Measurements from ENCODE around the gene LMX1B.
"Not testable (repeated sequence)": the region's sequence is repeated elsewhere in the genome, so short reads cannot be mapped to it uniquely, and the experiment has no call there.

LMX1B gene

GRCh38 chr9:126636983-126637798 is 23.5 kb downstream of the LMX1B start:
- DNase-seq: no peak

GRCh38 chr9:126638571-126639132 is 24.9 kb downstream of the LMX1B start:
- no peak for DNase-seq

DNA sequence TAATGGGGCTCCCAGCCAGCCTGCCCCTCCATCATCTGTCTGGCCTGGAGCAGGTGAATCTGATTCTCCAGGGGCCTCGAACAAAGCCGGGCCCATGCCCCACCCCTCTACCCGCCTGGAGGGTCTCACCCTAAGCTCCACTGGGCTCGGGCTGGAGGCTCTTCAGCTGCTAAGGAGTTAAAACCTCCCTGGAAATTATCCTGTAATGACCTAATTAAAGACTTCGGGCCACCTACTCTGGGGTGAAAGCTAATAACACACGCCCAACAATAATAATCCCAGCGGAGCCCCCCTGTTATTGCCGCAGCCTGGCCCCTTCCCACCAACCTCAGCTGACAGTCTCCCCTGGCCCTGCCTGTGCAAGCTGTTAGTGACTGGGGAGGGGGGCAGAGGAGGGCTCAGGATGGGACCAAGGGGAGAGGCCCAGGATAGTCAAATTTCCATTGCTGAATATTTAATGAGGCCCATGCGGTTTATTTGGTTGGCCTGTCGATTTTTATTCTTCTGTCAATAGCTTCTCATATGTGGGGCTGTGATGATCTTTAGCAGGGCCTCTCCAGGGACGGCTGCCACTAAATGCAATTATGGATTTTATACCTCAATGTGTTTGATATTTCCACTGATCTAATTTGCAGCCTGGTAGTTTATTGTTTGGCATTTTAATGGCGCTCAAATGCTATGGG is 25.7 kb downstream of the LMX1B start:
- DNase-seq: no peak

- no peak for DNase-seq
Measured at GRCh38 chr9:126641118-126641851, 27.6 kb downstream of the LMX1B start.

DNA sequence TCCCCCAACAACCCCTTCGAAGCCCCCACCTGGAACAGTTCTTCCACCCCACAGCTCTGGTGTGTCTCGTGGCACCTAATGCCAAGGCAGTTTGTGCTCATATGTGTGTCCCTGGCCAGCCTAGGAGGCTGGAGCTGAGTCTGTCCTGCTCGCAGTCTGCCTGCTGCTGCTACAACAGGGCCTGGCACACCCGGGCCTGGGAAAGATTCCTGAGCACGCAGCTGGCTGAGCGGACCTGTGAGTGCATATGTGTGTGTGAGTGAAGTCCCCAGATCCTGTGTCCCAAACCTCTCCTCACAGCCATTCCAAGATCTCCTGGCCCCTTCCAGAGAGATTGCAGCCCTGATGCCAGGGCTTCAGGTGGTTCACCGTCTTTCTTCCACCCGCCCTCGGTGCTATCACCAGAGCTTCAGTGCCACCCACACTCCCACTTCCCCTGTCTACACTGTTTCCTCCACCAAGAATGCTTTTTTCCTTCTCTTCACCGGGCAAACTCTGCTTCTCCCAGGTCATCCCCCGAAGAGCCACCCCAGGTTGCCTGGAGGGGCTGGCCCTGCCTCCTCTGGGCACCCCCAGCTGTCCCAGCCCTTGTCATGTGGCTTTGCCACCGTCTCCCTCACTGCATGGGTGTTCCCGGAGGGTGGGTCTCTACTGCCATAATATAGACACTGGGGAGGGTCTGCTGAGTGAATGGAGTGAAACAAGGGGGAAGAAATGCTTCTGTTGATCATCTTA is 28.4 kb downstream of the LMX1B start:
- DNase-seq: no peak

DNA sequence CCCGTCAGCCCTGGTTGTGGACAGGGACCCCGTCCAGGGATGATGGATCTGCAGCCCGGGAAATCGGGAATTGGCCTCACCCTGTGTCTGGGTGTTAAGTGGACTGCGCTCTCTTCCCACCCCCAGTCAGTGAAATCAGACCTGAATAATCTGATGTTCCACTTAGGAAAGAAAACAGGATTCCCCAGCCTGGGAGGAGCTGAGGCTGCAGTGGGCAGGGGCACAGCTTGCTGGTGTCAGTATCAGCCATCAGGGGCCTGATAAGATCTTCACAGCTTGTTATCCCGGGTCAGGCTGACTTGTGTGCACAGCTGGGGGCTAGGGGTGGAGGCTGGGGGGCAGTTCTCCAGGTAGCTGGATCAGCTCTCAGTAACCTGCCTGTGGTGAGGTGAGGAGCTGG is 29.1 kb downstream of the LMX1B start:
- DNase-seq: no peak

GRCh38 chr9:126643945-126644527 is 30.3 kb downstream of the LMX1B start:
- no peak for DNase-seq

DNA sequence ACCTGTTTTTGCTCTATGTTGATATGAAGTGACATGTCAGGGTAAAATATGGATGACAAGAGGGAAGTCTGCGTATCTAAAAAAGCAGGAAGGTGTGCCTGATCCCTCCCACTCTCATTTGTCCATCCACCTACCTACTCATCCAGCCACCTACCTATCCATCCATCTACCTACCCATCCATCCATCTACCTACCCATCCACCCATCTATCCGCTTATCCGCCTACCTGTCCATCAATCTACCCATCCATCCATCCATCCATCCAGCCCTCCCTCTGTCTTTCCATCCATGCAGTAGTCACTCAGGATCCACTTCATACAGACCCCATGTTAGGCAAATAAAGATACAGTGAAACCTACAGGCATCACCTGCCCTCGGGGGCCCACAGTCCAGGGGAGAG is 32.4 kb downstream of the LMX1B start:
- no peak for DNase-seq

GRCh38 chr9:126647585-126648411 is 34.1 kb downstream of the LMX1B start:
- DNase-seq: no peak

GRCh38 chr9:126649477-126649876 is 35.7 kb downstream of the LMX1B start:
- DNase-seq: no peak

DNA sequence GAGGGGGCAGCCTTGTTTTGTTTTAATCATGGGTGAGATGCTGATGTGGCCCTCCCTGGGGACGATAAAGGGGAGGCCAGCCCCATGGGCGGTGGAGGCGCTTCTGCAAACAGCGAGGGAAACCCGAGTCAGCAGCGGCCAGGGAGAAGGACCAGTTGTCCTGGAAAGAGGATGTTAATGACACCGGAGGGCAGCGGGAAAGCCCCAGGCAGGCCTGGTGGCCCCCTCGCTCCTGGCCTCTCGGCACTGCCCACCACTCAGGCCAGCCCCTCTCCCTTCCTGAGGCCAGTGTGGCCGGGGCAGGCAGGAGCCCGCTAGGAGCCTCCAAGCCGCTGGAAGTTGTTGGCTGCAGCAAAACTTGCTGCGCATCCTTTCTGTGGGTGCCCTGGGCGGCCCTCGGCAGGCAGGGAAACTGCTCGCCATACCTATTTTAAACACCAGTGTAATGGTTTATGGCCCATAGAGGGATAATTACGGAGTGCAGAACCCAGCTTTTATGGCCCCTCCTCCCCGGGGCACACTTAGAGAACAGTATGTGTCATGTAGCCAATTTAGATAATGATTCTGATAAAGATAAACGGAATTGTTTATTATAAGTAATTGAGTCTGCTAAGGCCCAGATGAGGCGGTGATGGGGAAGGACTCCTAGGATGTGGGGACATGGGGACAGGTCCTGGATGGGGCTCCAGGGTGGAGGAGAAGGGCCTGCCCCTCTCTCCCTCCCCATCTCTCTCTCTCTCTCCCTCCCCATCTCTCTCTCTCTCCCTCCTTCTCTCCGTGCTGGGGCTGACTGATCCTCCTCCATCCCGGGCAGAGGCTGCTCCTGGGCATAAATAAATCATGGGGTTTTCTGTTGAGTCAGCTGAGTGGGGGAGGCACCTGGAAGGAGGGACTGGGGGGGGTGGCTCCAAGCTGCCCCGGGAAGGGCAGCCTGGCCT is 36.9 kb downstream of the LMX1B start:
- DNase-seq: no peak

GRCh38 chr9:126652140-126652582 is 38.4 kb downstream of the LMX1B start:
- no peak for DNase-seq

GRCh38 chr9:126654124-126654523 is 40.4 kb downstream of the LMX1B start:
- DNase-seq: no peak

DNA sequence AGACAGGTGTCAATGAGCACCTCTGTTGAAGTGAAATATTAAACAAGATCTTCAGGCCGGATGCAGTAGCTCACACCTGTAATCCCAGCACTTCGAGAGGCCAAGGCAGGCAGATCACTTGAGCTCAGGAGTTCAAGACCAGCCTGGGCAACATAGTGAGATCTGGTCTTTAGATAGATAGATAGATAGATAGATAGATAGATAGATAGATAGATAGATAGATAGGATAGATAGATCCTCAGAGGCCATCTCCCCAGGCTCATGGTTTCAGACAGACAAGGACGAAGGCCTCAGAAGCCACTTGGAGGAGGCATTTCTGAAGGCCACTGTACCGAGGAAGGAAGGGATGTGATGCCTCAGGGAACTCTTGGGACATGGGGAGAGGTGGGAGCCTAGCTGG is 42.5 kb downstream of the LMX1B start:
- DNase-seq: not testable (repeated sequence)

- no peak for DNase-seq
Measured at GRCh38 chr9:126658201-126658825, 44.6 kb downstream of the LMX1B start.

DNA sequence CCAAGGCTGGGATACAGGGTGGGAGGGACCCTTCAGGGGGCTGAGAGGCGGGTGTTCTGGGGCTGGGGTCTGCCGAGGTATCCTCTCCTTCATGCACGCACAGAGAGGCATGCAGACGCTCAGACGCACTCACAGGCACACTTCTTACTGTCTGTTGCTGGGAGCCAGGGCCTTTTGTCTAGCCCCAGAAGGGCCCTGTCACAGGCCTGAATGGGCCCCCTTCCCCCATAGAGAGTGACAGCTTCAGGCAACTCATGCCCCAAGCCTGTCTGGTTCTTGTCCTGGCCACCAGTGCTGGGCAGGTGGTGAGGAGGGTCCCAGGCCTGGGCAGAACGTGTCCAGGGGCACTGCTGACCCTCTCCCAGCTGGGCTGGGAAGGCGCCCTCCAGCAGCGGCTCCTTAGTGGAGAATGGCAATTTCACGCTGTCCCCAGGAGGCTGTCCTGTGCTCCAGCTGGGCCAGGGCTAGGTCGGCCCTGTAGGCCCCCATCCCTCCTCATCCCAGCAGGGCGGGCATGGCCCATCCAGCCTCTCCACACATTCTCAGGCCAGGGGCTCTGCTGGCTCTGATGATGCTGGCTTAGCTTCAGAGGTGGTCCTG is 45.3 kb downstream of the LMX1B start:
- DNase-seq: no peak

- no peak for DNase-seq
Measured at GRCh38 chr9:126661122-126661520, 47.4 kb downstream of the LMX1B start.

DNA sequence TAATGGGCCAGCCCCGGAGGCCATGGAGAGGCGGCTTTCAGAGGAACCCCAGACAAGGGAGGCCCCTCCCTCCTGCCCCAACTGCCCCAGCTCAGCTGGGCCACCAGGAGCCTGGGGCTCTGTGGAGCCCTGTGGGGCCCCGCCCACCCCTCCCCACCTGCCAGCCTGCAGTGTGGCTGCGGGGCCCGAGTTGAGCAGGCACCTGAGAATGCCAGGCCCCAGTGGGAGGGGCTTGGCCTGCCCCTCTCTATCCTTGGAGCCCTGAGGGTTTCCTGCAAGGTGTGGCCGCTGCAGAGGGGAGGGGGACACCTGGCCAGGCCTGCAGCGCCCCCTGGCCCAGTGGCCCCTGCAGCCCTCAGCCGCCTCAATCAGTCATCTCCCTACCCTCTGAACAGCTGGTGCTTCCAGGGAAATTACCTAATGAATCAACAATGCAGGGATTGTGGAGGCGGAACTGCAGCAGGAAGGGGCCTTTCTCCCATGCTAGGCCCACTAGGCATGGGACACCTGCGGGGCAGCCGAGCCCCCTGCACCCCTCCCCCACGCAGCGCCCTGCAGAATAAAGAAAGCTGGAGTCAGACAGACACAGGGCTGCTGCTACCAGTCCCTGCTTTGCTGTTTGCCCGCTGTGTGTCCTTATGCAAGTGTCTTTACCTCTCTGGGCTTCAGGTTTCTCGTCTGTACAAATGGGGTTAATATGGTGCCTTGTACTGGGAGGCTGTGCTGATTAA is 48.0 kb downstream of the LMX1B start:
- no peak for DNase-seq
